Natural killer cell (primary cell): Measurements from ENCODE around the gene SNX30. TPM values are rescaled to one million over a fixed set of nuclear protein-coding genes. Genes with fewer than 3 reads are reported as not detected.

Source experiments
- ATAC-seq, 3 donors: fragments of 150-1000 bp in 2 of 3; fragments of 200-7000 bp in 1 of 3; cut with Tn5 transposase; 1 replicate in 1 of 3; 2 replicates in 2 of 3; pipeline ENCODE4 v1.10.0; 2021; ENCODE audit warnings: mild to moderate bottlenecking in 2 of 3, moderate library complexity in 2 of 3
- DNase-seq, 2 donors: peaks; one replicate each; pipeline versions ENCODE4 v3.0.0 to v3.0.0-alpha.2; 2013 to 2021; ENCODE audit warnings: mixed read lengths in 1 of 2
- H3K27ac ChIP-seq: one replicate; pipeline ENCODE4 v1.5.1; 2013; ENCODE audit warnings: mild to moderate bottlenecking, low read length
- H3K27me3 ChIP-seq: one replicate; pipeline ENCODE4 v1.6.1; 2013; ENCODE audit warnings: low read length; ENCODE audit not compliant: control insufficient read depth, insufficient read depth
- H3K36me3 ChIP-seq: one replicate; pipeline ENCODE4 v1.6.1; 2013; ENCODE audit warnings: low read length; ENCODE audit not compliant: control insufficient read depth, insufficient read depth
- H3K4me1 ChIP-seq: one replicate; pipeline ENCODE4 v1.6.1; 2013; ENCODE audit warnings: low read length; ENCODE audit not compliant: control insufficient read depth, insufficient read depth
- H3K4me3 ChIP-seq: one replicate; pipeline ENCODE4 v1.5.1; 2013; ENCODE audit warnings: low read length
- H3K9me3 ChIP-seq: one replicate; pipeline ENCODE4 v1.6.1; 2013; ENCODE audit warnings: low read length; ENCODE audit not compliant: control insufficient read depth, insufficient read depth
- H3K27ac Mint-ChIP-seq, 2 donors: one replicate each; pipeline ENCODE4 v1.8.0; 2022; ENCODE audit warnings: mild to moderate bottlenecking in 2 of 2, mixed read lengths in 2 of 2, moderate library complexity in 1 of 2
- H3K27me3 Mint-ChIP-seq, 2 donors: one replicate each; pipeline ENCODE4 v1.8.0; 2022; ENCODE audit warnings: low read depth in 2 of 2, mixed read lengths in 2 of 2
- H3K36me3 Mint-ChIP-seq: one replicate; pipeline ENCODE4 v1.8.0; 2022; ENCODE audit warnings: mixed read lengths
- H3K4me1 Mint-ChIP-seq, 2 donors: one replicate each; pipeline ENCODE4 v1.8.0; 2022; ENCODE audit warnings: mixed read lengths in 2 of 2
- H3K4me3 Mint-ChIP-seq: one replicate; pipeline ENCODE4 v1.8.0; 2022; ENCODE audit warnings: mild to moderate bottlenecking, moderate library complexity, mixed read lengths
- H3K9me3 Mint-ChIP-seq, 2 donors: one replicate each; pipeline ENCODE4 v1.8.0; 2022; ENCODE audit warnings: mixed read lengths in 2 of 2
- WGBS: methylation state at CpG from one replicate; pipeline ENCODE4 v1.1.7; 2013; ENCODE audit warnings: missing lambda C conversion rate; ENCODE audit not compliant: insufficient coverage; 5-methylcytosine and 5-hydroxymethylcytosine counted together
- intact Hi-C: fragments of 100-400 bp; cut with micrococcal nuclease; formaldehyde crosslinking; loops from one replicate; pipeline ENCODE4 v1.14.2; 2022
- total RNA-seq, 4 donors: library from RNA; stranded (reverse); fragments of 120-200 nt in 1 of 4; gene quantifications; one replicate each; pipeline versions ENCODE4 v1.2.3 to v1.2.4, GENCODE V29; 2013 to 2022
- TF ChIP-seq, protein P1 (sequence below): fragments of 200-600 bp; IDR thresholded peaks from one replicate; pipeline ENCODE4 v1.8.0; 2022; ENCODE audit warnings: antibody characterized with exemption

Gene SNX30
- total RNA-seq, 3 donors from 2014 or later (not counting 1 experiment from before 2014, with no cell fraction given), result 8.5 to 10.5 (median 9.3) TPM

DNA sequence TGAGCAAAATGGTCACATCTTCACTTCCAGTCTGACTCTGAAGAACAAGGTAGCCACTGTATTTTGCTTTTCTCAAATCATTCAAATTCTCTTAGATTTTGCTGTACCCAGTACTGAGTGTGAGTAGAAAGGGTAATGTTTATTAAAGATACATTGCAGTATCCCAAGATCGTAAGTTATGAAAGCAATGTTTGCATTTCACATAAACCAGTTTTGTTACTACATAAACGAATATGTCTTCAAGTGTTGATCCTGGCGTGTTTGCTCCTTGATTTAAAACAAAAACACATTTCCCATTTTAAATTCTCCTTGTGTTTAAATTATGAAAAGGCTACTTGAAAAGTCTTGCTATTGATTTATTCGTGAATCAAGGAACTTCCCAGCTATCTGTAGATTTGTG, 22.0 kb downstream of the SNX30 start:
- H3K27ac ChIP-seq, result no peak overlapping the region
- Mint-ChIP-seq H3K27me3 (peaks cover 32 to 36% of the 10 kb centered on the region in 2 donors), H3K27ac (peak overlapping the region in 1 of 2 donors; percentile 75), H3K36me3 (no peaks in the 10 kb centered on the region), H3K9me3 (no peaks in the 10 kb centered on the region), H3K4me3 (no peak overlapping the region), H3K4me1 (peaks cover 27 to 57% of the 10 kb centered on the region in 2 donors)
- 90% methylated on average over 4 of the region's 4 CpGs for WGBS
- TF ChIP-seq, protein P1, sequence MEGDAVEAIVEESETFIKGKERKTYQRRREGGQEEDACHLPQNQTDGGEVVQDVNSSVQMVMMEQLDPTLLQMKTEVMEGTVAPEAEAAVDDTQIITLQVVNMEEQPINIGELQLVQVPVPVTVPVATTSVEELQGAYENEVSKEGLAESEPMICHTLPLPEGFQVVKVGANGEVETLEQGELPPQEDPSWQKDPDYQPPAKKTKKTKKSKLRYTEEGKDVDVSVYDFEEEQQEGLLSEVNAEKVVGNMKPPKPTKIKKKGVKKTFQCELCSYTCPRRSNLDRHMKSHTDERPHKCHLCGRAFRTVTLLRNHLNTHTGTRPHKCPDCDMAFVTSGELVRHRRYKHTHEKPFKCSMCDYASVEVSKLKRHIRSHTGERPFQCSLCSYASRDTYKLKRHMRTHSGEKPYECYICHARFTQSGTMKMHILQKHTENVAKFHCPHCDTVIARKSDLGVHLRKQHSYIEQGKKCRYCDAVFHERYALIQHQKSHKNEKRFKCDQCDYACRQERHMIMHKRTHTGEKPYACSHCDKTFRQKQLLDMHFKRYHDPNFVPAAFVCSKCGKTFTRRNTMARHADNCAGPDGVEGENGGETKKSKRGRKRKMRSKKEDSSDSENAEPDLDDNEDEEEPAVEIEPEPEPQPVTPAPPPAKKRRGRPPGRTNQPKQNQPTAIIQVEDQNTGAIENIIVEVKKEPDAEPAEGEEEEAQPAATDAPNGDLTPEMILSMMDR, result no peak
- ATAC-seq (no peak), DNase-seq (no peak)
- no peak overlapping the region for H3K4me3 ChIP-seq
- no peaks in the 10 kb centered on the region for H3K9me3 ChIP-seq
- H3K36me3 ChIP-seq, result no peaks in the 10 kb centered on the region
- peaks cover 15% of the 10 kb centered on the region for H3K4me1 ChIP-seq
- intact Hi-C loops, result no loop called here
- H3K27me3 ChIP-seq, result no peaks in the 10 kb centered on the region

DNA sequence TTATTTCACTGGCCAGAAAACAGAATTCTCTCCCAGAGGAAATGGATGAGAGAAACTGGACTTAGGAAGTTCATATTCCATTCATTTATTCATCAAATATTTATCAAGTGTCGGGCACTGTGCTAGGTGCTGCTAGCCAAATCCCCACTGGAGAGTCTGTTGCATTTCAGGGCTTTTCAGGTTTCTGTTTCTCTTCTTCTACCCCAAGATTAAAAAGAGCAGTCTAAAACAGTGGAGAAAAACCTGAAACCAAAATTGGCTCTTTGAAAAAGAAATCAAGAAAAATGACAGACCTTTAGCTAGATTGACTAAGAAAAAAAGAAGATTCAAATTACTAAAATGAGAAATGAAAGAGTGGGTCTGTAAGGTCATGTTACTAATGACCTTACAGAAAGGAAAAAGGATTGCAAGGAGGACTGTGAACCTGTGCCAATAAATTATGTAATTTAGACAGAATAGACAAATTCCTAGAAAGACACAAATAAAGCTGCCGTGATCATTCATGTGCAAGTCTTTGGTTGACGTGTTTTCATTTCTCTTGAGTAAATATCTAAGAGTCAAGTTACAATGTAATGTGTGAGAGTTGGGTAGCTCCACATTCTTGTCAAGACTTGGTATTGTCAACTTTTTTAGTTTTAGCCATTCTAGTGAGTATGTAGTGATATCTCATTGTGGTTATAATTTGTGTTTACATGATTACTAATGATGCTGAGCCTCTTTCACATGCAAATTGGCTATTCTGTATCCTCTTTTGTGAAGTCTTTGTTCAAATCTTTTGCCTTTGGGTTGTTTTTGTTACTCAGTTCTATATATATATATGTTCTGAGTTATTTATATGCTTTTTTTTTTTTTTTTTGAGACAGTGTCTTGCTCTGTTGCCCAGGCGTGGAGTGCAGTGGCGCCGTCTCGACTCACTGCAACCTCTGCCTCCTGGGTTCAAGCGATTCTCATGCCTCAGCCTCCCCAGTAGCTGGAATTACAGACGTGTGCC, 23.7 kb downstream of the SNX30 start:
- Histone ChIP-seq H3K9me3 (no peaks in the 10 kb centered on the region), H3K27me3 (no peaks in the 10 kb centered on the region), H3K36me3 (no peaks in the 10 kb centered on the region), H3K4me1 (peaks cover 15% of the 10 kb centered on the region), H3K27ac (no peak overlapping the region), H3K4me3 (no peak overlapping the region)
- ATAC-seq (no peak), DNase-seq (no peak)
- Mint-ChIP-seq H3K4me1 (peaks cover 31 to 64% of the 10 kb centered on the region in 2 donors), H3K27ac (no peak overlapping the region), H3K9me3 (no peaks in the 10 kb centered on the region), H3K27me3 (peaks cover 27 to 36% of the 10 kb centered on the region in 2 donors), H3K4me3 (no peak overlapping the region), H3K36me3 (no peaks in the 10 kb centered on the region)
- intact Hi-C loops, result no loop called here
- 80% methylated on average over 9 of the region's 9 CpGs for WGBS
- TF ChIP-seq, protein P1, result no peak

DNA sequence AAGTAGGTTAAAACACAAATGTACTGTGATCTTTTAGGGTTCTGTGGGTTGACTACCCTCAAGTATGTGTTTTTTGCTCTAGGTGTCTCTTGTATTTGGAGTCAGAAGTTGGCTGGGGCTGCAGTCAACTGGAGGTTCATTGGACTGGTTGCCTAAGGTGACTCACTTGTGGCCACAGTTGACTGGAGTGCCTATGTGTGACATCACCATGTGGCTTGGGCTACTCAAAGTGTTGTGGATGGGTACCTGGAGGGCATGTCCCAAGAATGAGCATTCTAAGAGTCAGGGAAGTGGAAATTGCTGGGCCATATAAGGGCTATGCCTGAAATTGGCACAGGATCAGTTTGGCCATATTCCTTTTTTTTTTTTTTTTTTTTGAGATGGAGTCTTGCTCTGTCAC, 27.4 kb downstream of the SNX30 start:
- H3K27ac Mint-ChIP-seq, result no peak overlapping the region
- no peaks in the 10 kb centered on the region for H3K36me3 ChIP-seq
- no peaks in the 10 kb centered on the region for H3K9me3 ChIP-seq
- peaks cover 20 to 53% of the 10 kb centered on the region in 2 donors for H3K4me1 Mint-ChIP-seq
- no peaks in the 10 kb centered on the region for H3K9me3 Mint-ChIP-seq
- no peaks in the 10 kb centered on the region for H3K4me1 ChIP-seq
- H3K27ac ChIP-seq, result no peak overlapping the region
- no peaks in the 10 kb centered on the region for H3K36me3 Mint-ChIP-seq
- no peak for DNase-seq
- intact Hi-C loops, result no loop called here
- TF ChIP-seq, protein P1, result no peak
- peaks cover 13 to 15% of the 10 kb centered on the region in 2 donors for H3K27me3 Mint-ChIP-seq
- H3K4me3 ChIP-seq, result no peak overlapping the region
- H3K4me3 Mint-ChIP-seq, result no peak overlapping the region
- no peak for ATAC-seq
- no peaks in the 10 kb centered on the region for H3K27me3 ChIP-seq
